IPS-15b (cell line): ENCODE data around the gene FUT4.
A peak's percentile ranks its signal among the peaks of the same experiment; 100 is the strongest.
"Not testable (repeated sequence)": the region's sequence is repeated elsewhere in the genome, so short reads cannot be mapped to it uniquely, and the experiment has no call there.

Experiments
- H3K27me3 ChIP-seq: one replicate; pipeline ENCODE4 v1.6.1; 2013; ENCODE audit warnings: low read length; ENCODE audit not compliant: control insufficient read depth, insufficient read depth
- H3K36me3 ChIP-seq: one replicate; pipeline ENCODE4 v1.6.1; 2013; ENCODE audit warnings: low read length; ENCODE audit not compliant: control insufficient read depth, insufficient read depth
- H3K4me1 ChIP-seq: one replicate; pipeline ENCODE4 v1.6.1; 2013; ENCODE audit warnings: mild to moderate bottlenecking, low read length; ENCODE audit not compliant: control insufficient read depth, insufficient read depth
- H3K4me3 ChIP-seq: one replicate; pipeline ENCODE4 v1.5.1; 2013; ENCODE audit warnings: low read depth, low read length
- H3K9ac ChIP-seq: one replicate; pipeline ENCODE4 v1.6.1; 2013; ENCODE audit warnings: low read depth, mild to moderate bottlenecking, low read length
- H3K9me3 ChIP-seq: one replicate; pipeline ENCODE4 v1.6.1; 2013; ENCODE audit warnings: mild to moderate bottlenecking, low read length; ENCODE audit not compliant: control insufficient read depth, insufficient read depth

FUT4 gene

DNA sequence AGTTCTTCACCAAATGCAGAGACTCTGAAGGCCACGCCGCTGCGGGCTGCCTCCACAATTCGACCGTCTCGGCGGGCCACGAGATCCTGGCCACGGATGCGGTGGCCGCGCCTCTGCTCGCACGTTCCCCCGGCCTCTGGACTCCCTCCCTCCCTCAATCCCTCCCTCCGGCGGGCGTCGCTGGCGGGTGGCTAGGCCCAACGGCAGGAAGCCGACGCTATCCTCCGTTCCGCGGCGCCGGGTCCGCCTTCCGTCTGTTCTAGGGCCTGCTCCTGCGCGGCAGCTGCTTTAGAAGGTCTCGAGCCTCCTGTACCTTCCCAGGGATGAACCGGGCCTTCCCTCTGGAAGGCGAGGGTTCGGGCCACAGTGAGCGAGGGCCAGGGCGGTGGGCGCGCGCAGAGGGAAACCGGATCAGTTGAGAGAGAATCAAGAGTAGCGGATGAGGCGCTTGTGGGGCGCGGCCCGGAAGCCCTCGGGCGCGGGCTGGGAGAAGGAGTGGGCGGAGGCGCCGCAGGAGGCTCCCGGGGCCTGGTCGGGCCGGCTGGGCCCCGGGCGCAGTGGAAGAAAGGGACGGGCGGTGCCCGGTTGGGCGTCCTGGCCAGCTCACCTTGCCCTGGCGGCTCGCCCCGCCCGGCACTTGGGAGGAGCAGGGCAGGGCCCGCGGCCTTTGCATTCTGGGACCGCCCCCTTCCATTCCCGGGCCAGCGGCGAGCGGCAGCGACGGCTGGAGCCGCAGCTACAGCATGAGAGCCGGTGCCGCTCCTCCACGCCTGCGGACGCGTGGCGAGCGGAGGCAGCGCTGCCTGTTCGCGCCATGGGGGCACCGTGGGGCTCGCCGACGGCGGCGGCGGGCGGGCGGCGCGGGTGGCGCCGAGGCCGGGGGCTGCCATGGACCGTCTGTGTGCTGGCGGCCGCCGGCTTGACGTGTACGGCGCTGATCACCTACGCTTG is at the start of gene FUT4:
Gene FUT4, plus strand, starts transcription at position 227 of the 951 bp plus-strand sequence. Its CDS starts 213 bp downstream, at position 440.
- peak within 1 kb of the TSS; percentile 73 for H3K9ac ChIP-seq
- H3K4me3 ChIP-seq, result peak within 1 kb of the TSS; percentile 70
- H3K9me3 ChIP-seq, result no peaks in the 10 kb centered on the region
- H3K36me3 ChIP-seq, result no peaks in the 10 kb centered on the region
- peaks cover 10% of the 10 kb centered on the region for H3K4me1 ChIP-seq
- peaks cover 29% of the 10 kb centered on the region for H3K27me3 ChIP-seq

GRCh38 chr11:94494126-94494680 is 49.5 kb upstream of the FUT4 start:
- H3K4me1 ChIP-seq, result no peaks in the 10 kb centered on the region
- H3K27me3 ChIP-seq, result no peaks in the 10 kb centered on the region
- no peaks in the 10 kb centered on the region for H3K9me3 ChIP-seq
- H3K9ac ChIP-seq, result peak overlapping the region; percentile 13
- H3K4me3 ChIP-seq, result peak overlapping the region; percentile 97
- no peaks in the 10 kb centered on the region for H3K36me3 ChIP-seq

- Histone ChIP-seq H3K4me3 (no peak overlapping the region), H3K27me3 (no peaks in the 10 kb centered on the region), H3K36me3 (no peaks in the 10 kb centered on the region), H3K9ac (no peak overlapping the region), H3K4me1 (no peaks in the 10 kb centered on the region), H3K9me3 (no peaks in the 10 kb centered on the region)
Measured at GRCh38 chr11:94500181-94500580, 43.5 kb upstream of the FUT4 start.

DNA sequence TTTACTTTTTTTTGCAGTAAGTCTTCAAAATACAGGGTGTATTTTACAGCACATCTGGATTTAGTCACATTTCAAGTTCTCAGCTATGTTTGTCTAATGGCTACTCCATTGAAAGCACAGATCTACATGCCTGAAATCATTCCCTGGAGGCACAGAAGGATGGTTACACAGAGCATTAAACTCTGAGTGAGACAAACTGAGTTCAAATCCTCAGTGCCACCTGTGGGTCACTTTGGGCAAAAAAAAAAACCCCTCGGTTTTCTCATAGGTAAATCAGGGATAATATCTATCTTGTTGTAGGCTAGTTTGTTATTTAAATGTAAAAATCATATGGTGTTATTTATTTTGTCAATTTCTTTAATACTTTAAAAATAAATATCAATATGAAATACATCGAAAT is 42.2 kb upstream of the FUT4 start:
- Histone ChIP-seq H3K4me3 (no peak overlapping the region), H3K36me3 (no peaks in the 10 kb centered on the region), H3K9ac (no peak overlapping the region), H3K4me1 (no peaks in the 10 kb centered on the region), H3K9me3 (no peaks in the 10 kb centered on the region), H3K27me3 (no peaks in the 10 kb centered on the region)

GRCh38 chr11:94504689-94505293 is 38.9 kb upstream of the FUT4 start:
- Histone ChIP-seq H3K36me3 (no peaks in the 10 kb centered on the region), H3K9me3 (no peaks in the 10 kb centered on the region), H3K27me3 (no peaks in the 10 kb centered on the region), H3K4me3 (no peak overlapping the region), H3K9ac (no peak overlapping the region), H3K4me1 (no peaks in the 10 kb centered on the region)

- not testable (repeated sequence) for H3K9me3 ChIP-seq, H3K9ac ChIP-seq, H3K4me3 ChIP-seq, H3K27me3 ChIP-seq, H3K4me1 ChIP-seq, H3K36me3 ChIP-seq
Measured at GRCh38 chr11:94506513-94506912, 37.2 kb upstream of the FUT4 start.

GRCh38 chr11:94507485-94507884 is 36.2 kb upstream of the FUT4 start:
- H3K9ac ChIP-seq, result no peak overlapping the region
- no peaks in the 10 kb centered on the region for H3K9me3 ChIP-seq
- H3K4me1 ChIP-seq, result no peaks in the 10 kb centered on the region
- peaks cover 11% of the 10 kb centered on the region for H3K27me3 ChIP-seq
- H3K4me3 ChIP-seq, result no peak overlapping the region
- no peaks in the 10 kb centered on the region for H3K36me3 ChIP-seq

DNA sequence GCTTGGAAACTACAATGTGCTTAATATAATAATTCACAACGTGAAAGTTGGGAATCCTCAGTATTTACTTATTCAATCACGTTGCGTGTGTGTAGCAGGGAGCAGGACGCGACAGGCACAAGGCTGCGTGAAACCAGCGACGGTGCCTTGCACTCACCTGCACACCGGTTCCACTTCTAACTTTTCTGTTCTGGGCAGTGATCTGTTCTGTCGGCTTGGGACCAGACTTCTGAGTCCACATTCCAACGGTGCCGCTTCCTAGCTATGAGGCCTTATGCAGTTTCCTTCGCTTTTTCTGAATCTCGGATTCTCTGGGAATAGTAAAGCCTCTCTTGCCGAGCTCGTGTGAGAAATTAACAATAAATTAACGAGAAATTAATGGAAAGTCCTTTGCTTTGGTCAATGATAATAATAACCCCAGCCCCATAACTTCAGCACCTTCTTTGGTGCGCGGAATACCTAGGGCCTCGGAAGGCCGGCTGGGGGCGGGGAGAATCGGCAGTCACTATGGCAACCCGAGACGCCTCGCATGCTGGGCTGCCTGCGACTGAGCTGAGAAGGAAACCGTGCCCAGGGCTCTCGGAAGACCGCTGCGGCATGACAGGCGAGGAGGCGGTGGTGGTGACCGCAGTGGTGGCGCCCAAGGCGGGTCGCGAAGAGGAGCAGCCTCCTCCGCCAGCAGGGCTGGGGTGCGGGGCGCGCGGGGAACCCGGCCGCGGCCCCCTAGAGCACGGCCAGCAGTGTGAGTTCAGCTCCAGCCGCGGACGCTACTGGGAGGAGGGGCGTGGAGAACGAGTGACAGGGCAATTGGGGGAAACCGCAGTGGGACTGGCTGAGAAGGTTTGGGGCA is 31.6 kb upstream of the FUT4 start, which contains the start of gene C11orf97:
Gene C11orf97, plus strand, starts transcription at position 530 of the 850 bp plus-strand sequence. Its CDS starts 68 bp downstream, at position 598.
- Histone ChIP-seq H3K4me1 (no peaks in the 10 kb centered on the region), H3K27me3 (peaks cover 31% of the 10 kb centered on the region), H3K4me3 (peak within 1 kb of the TSS; percentile 55), H3K9ac (no peak within 1 kb of the TSS), H3K9me3 (no peaks in the 10 kb centered on the region), H3K36me3 (no peaks in the 10 kb centered on the region)

DNA sequence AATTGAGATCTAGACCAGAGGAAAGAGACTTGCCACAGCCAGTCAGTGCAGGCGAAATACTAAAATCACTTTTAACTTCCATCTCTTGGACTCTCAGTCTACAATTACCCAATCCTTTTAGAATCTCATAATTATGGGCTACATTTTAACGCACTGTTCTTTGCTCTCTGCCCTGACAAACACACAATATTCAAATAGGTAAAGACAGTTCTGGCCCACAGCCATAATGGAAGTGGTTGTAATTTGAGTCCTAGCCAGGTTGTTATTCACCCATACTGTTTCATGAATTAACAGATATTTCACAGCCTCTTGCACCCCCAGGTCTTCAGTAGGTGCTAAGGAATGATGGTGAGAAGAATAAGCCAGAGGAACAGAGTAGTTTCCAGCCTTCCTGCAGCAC is 30.6 kb upstream of the FUT4 start:
- H3K9me3 ChIP-seq, result no peaks in the 10 kb centered on the region
- peaks cover 31% of the 10 kb centered on the region for H3K27me3 ChIP-seq
- H3K4me3 ChIP-seq, result no peak overlapping the region
- H3K4me1 ChIP-seq, result no peaks in the 10 kb centered on the region
- no peak overlapping the region for H3K9ac ChIP-seq
- no peaks in the 10 kb centered on the region for H3K36me3 ChIP-seq

GRCh38 chr11:94515398-94515797 is 28.3 kb upstream of the FUT4 start:
- Histone ChIP-seq H3K4me1 (no peaks in the 10 kb centered on the region), H3K9me3 (no peaks in the 10 kb centered on the region), H3K27me3 (peaks cover 31% of the 10 kb centered on the region), H3K9ac (no peak overlapping the region), H3K36me3 (no peaks in the 10 kb centered on the region), H3K4me3 (no peak overlapping the region)

- no peak overlapping the region for H3K9ac ChIP-seq
- no peaks in the 10 kb centered on the region for H3K9me3 ChIP-seq
- H3K4me3 ChIP-seq, result no peak overlapping the region
- no peaks in the 10 kb centered on the region for H3K4me1 ChIP-seq
- H3K27me3 ChIP-seq, result peaks cover 26% of the 10 kb centered on the region
- no peaks in the 10 kb centered on the region for H3K36me3 ChIP-seq
Measured at GRCh38 chr11:94516725-94517124, 27.0 kb upstream of the FUT4 start.
